Spleen (tissue), 11 donors: ENCODE results near the gene ANAPC5. TPM values are rescaled to one million over a fixed set of nuclear protein-coding genes. Genes with fewer than 3 reads are reported as not detected.
A peak's percentile ranks its signal among the peaks of the same experiment; 100 is the strongest.
"Not testable (repeated sequence)": the region's sequence is repeated elsewhere in the genome, so short reads cannot be mapped to it uniquely, and the experiment has no call there.

ENCODE experiments used
- DNase-seq: peaks from one replicate; pipeline ENCODE4 v3.0.0-alpha.2; 2020
- H3K27ac ChIP-seq, 8 donors: fragments of 200-600 bp; sonication (generic) in 7 of 8; 1 replicate in 4 of 8; 2 replicates in 4 of 8; pipeline versions ENCODE4 v1.5.0 to v1.8.0; 2016 to 2021; ENCODE audit warnings: inconsistent platforms in 4 of 8, mild to moderate bottlenecking in 4 of 8, moderate library complexity in 1 of 8
- H3K27me3 ChIP-seq, 7 donors: fragments of 200-600 bp; sonication (generic) in 6 of 7; replicated peaks in 1 of 7; 1 replicate in 4 of 7; 2 replicates in 3 of 7; pipeline versions ENCODE4 v1.5.0 to v1.8.0; 2016 to 2021; ENCODE audit warnings: inconsistent platforms in 3 of 7, mild to moderate bottlenecking in 1 of 7
- H3K36me3 ChIP-seq, 6 donors: fragments of 200-600 bp; sonication (generic) in 5 of 6; 1 replicate in 4 of 6; 2 replicates in 2 of 6; pipeline versions ENCODE4 v1.5.0 to v1.8.0; 2016 to 2021; ENCODE audit warnings: inconsistent platforms in 2 of 6
- H3K4me1 ChIP-seq, 6 donors: fragments of 200-600 bp; sonication (generic) in 5 of 6; 1 replicate in 3 of 6; 2 replicates in 3 of 6; pipeline versions ENCODE4 v1.5.0 to v1.8.0; 2016 to 2021; ENCODE audit warnings: inconsistent platforms in 3 of 6
- H3K4me3 ChIP-seq, 8 donors: fragments of 200-600 bp; sonication (generic) in 7 of 8; 1 replicate in 4 of 8; 2 replicates in 4 of 8; pipeline versions ENCODE4 v1.5.0 to v1.8.0; 2016 to 2021; ENCODE audit warnings: inconsistent platforms in 4 of 8, mild to moderate bottlenecking in 4 of 8, moderate library complexity in 2 of 8
- H3K9me3 ChIP-seq, 8 donors: fragments of 200-600 bp; sonication (generic) in 7 of 8; 1 replicate in 4 of 8; 2 replicates in 4 of 8; pipeline versions ENCODE4 v1.5.0 to v1.8.0; 2016 to 2021; ENCODE audit warnings: inconsistent platforms in 4 of 8
- POLR2A ChIP-seq, 3 donors: fragments of 450-650 bp; IDR thresholded peaks; one replicate each; pipeline ENCODE4 v1.5.1; 2017; ENCODE audit warnings: antibody characterized with exemption in 3 of 3, mild to moderate bottlenecking in 1 of 3
- POLR2AphosphoS5 ChIP-seq, 3 donors: sonication (generic); formaldehyde crosslinking; IDR thresholded peaks; one replicate each; pipeline ENCODE4 v1.5.1; 2017; ENCODE audit warnings: antibody characterized with exemption in 3 of 3
- WGBS, 5 donors: extraction: QIAGEN DNeasy Blood & Tissue Kit in 3 of 5; methylation state at CpG; one replicate each; pipeline versions ENCODE4 v1.1.5 to v1.1.7; 2013 to 2018; 5-methylcytosine and 5-hydroxymethylcytosine counted together
- intact Hi-C: fragments of 100-400 bp; cut with DNase I; formaldehyde crosslinking; loops from one replicate; pipeline ENCODE4 v1.15.0; 2023; ENCODE audit warnings: low total_unique reads
- polyA plus RNA-seq, 3 donors: library from polyadenylated mRNA; stranded (reverse); fragments of 200-250 nt; gene quantifications; one replicate each; pipeline ENCODE4 v1.2.1, GENCODE V29; 2013
- total RNA-seq, 7 donors: library from RNA; depleted of rRNA in 3 of 7; stranded (reverse); fragments of >200 nt in 3 of 7; fragmentation: NEBNext Ultra II Directional in 4 of 7; extraction: Animal tissue kit (Norgen Biotek cat#: 25700) in 4 of 7; gene quantifications; one replicate each; pipeline versions ENCODE4 v1.1.0 to v1.2.1, GENCODE V29; 2016 to 2021
- TF ChIP-seq, protein P1 (sequence below), 11 experiments: fragments of 200-600 bp in 7 of 11; fragments of 450-650 bp in 4 of 11; sonication (generic) in 4 of 11; IDR thresholded peaks in 8 of 11; conservative IDR thresholded peaks in 3 of 11; 1 replicate in 7 of 11; 2 replicates in 4 of 11; pipeline versions ENCODE4 v1.4.0 to v1.8.0; 2016 to 2021; ENCODE audit warnings: antibody characterized with exemption in 11 of 11, inconsistent platforms in 4 of 11, mild to moderate bottlenecking in 1 of 11
- donor health status: healthy with polysubstance abuse.
- donor health status: DM: no; HTN: no; CAD: no; lungs with moderate emphysema.
- donor health status: DM: no; HTN: no; CAD: no.
- donor health status: Bipolar disorder and iron deficiency.
- donor health status: healthy.
- donor health status: DM: no; HTN: no; CAD: no.
- donor health status: DM: yes; HTN: yes; CAD: no.

Gene ANAPC5
- total and polyA plus RNA-seq, 10 donors: 97.5 to 185 (median 141) TPM

DNA sequence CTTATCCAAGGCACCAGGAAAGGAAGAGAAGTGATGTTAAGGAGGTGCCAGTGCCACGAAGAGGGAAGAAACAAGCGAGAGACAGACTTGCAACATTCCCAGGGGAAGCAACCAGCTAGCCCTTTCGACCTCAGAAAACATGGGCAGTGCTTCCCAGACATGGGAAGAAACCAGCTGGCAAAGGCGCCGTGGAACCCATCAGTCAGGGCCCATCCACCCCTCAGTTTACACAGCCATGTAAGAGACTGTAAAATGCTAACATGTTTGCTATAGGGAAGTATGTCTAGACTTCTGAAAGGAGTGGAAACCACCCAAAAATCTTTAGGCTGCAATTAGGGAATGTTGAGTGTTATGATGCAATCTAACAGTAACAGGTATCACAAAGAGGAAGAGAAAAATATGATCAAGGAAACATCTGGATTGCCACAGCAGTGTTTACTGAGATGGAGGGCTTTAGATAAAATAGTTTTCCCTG, 26.3 kb downstream of the ANAPC5 start:
- TF ChIP-seq POLR2A (IDR thresholded peaks at IDR 0.05) (no peak), POLR2AphosphoS5 (IDR thresholded peaks at IDR 0.05) (no peak)
- Histone ChIP-seq H3K4me1 (peaks cover 0 to 18% (median 5%) of the 10 kb centered on the region in 6 donors), H3K4me3 (no peak overlapping the region), H3K36me3 (peaks cover 0 to 100% (median 83%) of the 10 kb centered on the region in 6 donors), H3K27me3 (no peaks in the 10 kb centered on the region), H3K9me3 (no peaks in the 10 kb centered on the region), H3K27ac (no peak overlapping the region)
- WGBS, 5 donors: 42 to 68% (median 52%) methylated on average over 5 of the region's 5 CpGs
- DNase-seq: no peak
- intact Hi-C loops: no loop called here

DNA sequence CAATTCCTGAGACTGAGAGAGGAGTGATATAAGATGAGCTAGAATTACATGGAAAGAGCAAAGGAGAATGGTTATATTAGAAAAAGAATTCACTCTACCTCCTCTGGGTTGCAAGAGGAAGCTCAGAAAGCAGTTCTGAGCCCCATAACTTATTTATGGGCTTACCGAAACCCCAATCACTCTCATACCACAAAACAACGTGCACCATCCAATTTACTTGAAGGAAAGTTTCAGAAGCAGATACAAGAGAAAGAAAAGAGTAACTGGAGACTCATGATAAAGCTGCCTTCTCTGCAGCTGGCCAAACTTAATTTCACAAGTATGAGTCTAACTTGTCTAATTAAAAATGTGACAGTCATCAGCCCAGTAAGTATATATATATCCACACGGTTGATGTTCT, 28.3 kb downstream of the ANAPC5 start:
- H3K36me3 ChIP-seq: peaks cover 0 to 100% (median 81%) of the 10 kb centered on the region in 6 donors
- DNase-seq: no peak
- WGBS, 5 donors: 89 to 93% (median 90%) methylated on average over 3 of the region's 3 CpGs
- H3K27ac ChIP-seq: no peak overlapping the region
- H3K4me1 ChIP-seq: peaks cover 0 to 18% (median 5%) of the 10 kb centered on the region in 6 donors
- no peaks in the 10 kb centered on the region for H3K27me3 ChIP-seq
- no peak overlapping the region for H3K4me3 ChIP-seq
- H3K9me3 ChIP-seq: no peaks in the 10 kb centered on the region
- intact Hi-C loops: no loop called here
- TF ChIP-seq POLR2A (IDR thresholded peaks at IDR 0.05) (no peak), POLR2AphosphoS5 (IDR thresholded peaks at IDR 0.05) (no peak)
- TF ChIP-seq, protein P1, sequence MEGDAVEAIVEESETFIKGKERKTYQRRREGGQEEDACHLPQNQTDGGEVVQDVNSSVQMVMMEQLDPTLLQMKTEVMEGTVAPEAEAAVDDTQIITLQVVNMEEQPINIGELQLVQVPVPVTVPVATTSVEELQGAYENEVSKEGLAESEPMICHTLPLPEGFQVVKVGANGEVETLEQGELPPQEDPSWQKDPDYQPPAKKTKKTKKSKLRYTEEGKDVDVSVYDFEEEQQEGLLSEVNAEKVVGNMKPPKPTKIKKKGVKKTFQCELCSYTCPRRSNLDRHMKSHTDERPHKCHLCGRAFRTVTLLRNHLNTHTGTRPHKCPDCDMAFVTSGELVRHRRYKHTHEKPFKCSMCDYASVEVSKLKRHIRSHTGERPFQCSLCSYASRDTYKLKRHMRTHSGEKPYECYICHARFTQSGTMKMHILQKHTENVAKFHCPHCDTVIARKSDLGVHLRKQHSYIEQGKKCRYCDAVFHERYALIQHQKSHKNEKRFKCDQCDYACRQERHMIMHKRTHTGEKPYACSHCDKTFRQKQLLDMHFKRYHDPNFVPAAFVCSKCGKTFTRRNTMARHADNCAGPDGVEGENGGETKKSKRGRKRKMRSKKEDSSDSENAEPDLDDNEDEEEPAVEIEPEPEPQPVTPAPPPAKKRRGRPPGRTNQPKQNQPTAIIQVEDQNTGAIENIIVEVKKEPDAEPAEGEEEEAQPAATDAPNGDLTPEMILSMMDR (IDR thresholded peaks at IDR 0.05 in 8 of 11, conservative IDR thresholded peaks at IDR 0.05 in 3 of 11): no peak

DNA sequence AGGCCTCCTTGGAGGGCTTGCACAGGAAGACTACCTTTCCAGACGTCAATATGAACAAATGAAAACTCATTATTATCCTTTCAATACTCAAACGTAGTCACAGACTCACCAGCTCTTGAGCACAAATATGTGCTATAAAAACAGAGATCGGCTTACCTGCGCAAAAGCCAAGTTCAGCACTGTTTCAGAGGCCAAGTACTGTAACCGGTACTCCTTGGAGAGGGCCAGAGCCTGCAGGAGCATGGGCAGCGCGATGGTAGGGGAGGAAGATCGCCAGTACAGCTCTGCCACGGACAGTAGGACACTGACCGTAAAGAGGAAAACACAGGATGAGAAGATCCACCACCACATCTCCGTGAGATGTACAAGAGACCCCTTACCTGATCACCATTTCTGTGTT, 34.1 kb downstream of the ANAPC5 start:
- peaks cover 0 to 20% (median 6%) of the 10 kb centered on the region in 6 donors for H3K4me1 ChIP-seq
- TF ChIP-seq POLR2A (IDR thresholded peaks at IDR 0.05) (no peak), POLR2AphosphoS5 (IDR thresholded peaks at IDR 0.05) (no peak)
- TF ChIP-seq, protein P1 (IDR thresholded peaks at IDR 0.05 in 8 of 11, conservative IDR thresholded peaks at IDR 0.05 in 3 of 11): no peak
- no peak for DNase-seq
- H3K27ac ChIP-seq: no peak overlapping the region
- peaks cover 0 to 90% (median 55%) of the 10 kb centered on the region in 6 donors for H3K36me3 ChIP-seq
- 92 to 98% (median 94%) methylated on average over 11 of the region's 11 CpGs for WGBS, 5 donors
- intact Hi-C loops: no loop called here
- H3K4me3 ChIP-seq: no peak overlapping the region
- H3K9me3 ChIP-seq: no peaks in the 10 kb centered on the region
- no peaks in the 10 kb centered on the region for H3K27me3 ChIP-seq

DNA sequence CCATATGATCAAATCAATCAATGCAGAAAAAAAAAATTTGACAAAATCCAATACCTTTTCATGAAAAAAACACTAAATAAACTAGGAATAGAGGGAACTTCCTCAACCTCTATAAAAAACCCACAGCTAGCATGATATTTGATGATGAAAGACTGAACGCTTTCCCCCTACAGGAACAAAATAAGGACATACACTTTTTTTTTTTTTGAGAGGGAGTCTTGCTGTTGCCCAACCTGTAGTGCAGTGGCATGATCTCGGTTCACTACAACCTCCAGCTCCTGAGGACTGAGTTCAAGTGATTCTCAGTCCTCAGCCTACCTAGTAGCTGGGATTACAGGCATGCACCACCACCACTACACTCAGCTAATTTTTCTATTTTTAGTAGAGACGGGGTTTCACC, 37.8 kb downstream of the ANAPC5 start:
- intact Hi-C loops: no loop called here
- peaks cover 0 to 20% (median 6%) of the 10 kb centered on the region in 6 donors for H3K4me1 ChIP-seq
- 62 to 89% (median 77%) methylated on average over 3 of the region's 3 CpGs for WGBS, 5 donors
- peak overlapping the region in 3 of 8 donors; percentile 12 to 68 (median 26) for H3K27ac ChIP-seq
- no peak overlapping the region for H3K4me3 ChIP-seq
- no peaks in the 10 kb centered on the region for H3K27me3 ChIP-seq
- DNase-seq: no peak
- peaks cover 3 to 89% (median 44%) of the 10 kb centered on the region in 6 donors for H3K36me3 ChIP-seq
- TF ChIP-seq, protein P1 (IDR thresholded peaks at IDR 0.05 in 8 of 11, conservative IDR thresholded peaks at IDR 0.05 in 3 of 11): no peak
- no peak for TF ChIP-seq POLR2AphosphoS5 (IDR thresholded peaks at IDR 0.05)
- no peak for TF ChIP-seq POLR2A (IDR thresholded peaks at IDR 0.05)
- H3K9me3 ChIP-seq: no peaks in the 10 kb centered on the region

DNA sequence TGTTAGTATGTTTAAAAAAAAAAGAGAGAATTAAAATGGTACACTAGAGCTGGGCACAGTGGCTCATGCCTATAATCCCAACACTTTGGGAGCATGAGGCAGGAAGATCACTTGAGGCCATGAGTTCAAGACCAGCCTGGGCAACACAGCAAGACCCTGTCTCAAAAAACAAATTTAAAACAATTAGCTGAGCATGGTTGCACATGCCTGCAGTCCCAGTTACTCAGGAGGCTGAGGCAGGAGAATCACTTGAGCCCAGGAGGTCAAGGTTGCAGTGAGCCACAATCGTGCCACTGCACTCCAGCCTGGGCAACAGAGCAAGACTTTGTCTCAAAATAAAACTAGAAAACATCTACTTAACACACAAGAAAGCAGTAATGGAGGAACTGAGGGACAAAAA, 42.0 kb downstream of the ANAPC5 start:
- H3K36me3 ChIP-seq: peaks cover 6 to 70% (median 37%) of the 10 kb centered on the region in 6 donors
- H3K9me3 ChIP-seq, intact Hi-C loops, H3K27me3 ChIP-seq, DNase-seq, H3K27ac ChIP-seq, H3K4me3 ChIP-seq: not testable (repeated sequence)
- peaks cover 0 to 33% (median 16%) of the 10 kb centered on the region in 6 donors for H3K4me1 ChIP-seq
- 78 to 89% (median 82%) methylated on average over 1 of the region's 1 CpG for WGBS, 5 donors

DNA sequence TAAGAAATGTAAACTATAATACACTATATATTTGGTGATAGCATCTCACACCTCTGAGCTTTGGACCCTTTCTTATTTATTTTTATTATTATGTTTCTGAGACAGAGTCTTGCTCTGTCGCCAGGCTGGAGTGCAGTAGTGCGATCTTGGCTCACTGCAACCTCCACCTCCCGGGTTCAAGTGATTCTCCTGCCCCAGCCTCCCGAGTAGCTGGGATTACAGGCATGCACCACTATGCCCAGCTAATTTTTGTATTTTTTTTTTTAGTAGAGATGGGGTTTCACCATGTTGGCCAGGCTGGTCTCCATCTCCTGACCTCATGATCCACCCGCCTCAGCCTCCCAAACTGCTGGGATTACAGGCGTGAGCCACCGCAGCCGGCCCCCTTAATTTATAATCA, 44.8 kb downstream of the ANAPC5 start:
- H3K27me3 ChIP-seq, H3K4me3 ChIP-seq, intact Hi-C loops, H3K27ac ChIP-seq, H3K9me3 ChIP-seq, DNase-seq: not testable (repeated sequence)
- Histone ChIP-seq H3K4me1 (peaks cover 0 to 28% (median 11%) of the 10 kb centered on the region in 6 donors), H3K36me3 (peaks cover 6 to 53% (median 37%) of the 10 kb centered on the region in 6 donors)
- WGBS, 5 donors: 95 to 98% (median 96%) methylated on average over 8 of the region's 8 CpGs
